HG02938 (cell line): Measurements from ENCODE around the gene TBCEL.
"Not testable (repeated sequence)": the region's sequence is repeated elsewhere in the genome, so short reads cannot be mapped to it uniquely, and the experiment has no call there.

Experiments used
- ATAC-seq: cut with Tn5 transposase; IDR thresholded peaks from one replicate; pipeline ENCODE4 v1.9.1; 2021; ENCODE audit warnings: mild to moderate bottlenecking, moderate library complexity; ENCODE audit not compliant: unreplicated experiment

The TBCEL gene

GRCh38 chr11:121023848-121024751, at the start of gene TBCEL:
Gene TBCEL, plus strand, starts transcription at chr11:121024102. Its CDS starts 21,589 bp downstream, at chr11:121045691.
- ATAC-seq: peak; percentile 88

DNA sequence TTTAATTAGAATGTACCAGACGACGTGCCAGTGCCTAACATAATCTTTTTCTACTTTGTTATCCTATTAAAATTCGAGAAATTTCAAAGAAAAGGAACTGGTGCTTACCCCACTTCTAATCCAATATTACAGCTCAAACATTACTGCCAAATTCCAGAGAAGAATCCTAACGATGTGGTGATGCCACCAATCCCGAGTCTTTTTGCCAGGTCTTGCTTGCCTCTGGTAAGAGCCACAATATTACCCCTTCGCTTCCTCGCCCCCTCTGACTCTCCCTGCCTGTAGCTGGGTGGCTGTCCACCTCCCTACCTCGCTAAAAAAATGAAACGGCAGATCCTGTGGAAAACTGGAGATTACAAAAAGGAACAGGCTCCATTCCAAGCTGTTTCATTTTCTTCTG, 49.4 kb upstream of the TBCEL start:
- no peak for ATAC-seq

DNA sequence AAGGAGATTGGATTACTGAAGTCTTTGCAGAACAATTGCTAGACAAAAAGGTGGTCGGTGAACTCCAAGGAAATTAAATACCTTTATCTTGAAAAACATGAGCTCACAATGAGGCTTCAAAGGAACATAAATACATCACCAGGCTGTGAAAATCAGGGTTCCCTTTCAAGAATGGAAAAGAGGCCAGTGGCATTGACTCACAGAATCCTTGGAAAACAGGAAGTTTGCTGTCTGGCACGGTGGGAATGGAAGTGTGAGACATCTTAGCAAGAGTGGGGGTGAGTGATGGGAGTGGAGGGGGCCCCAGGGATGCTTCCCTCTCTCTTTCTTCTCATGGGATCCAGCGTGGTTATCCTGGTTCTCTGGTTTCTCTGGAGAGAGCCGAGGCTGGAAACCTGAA, 48.9 kb upstream of the TBCEL start:
- no peak for ATAC-seq

DNA sequence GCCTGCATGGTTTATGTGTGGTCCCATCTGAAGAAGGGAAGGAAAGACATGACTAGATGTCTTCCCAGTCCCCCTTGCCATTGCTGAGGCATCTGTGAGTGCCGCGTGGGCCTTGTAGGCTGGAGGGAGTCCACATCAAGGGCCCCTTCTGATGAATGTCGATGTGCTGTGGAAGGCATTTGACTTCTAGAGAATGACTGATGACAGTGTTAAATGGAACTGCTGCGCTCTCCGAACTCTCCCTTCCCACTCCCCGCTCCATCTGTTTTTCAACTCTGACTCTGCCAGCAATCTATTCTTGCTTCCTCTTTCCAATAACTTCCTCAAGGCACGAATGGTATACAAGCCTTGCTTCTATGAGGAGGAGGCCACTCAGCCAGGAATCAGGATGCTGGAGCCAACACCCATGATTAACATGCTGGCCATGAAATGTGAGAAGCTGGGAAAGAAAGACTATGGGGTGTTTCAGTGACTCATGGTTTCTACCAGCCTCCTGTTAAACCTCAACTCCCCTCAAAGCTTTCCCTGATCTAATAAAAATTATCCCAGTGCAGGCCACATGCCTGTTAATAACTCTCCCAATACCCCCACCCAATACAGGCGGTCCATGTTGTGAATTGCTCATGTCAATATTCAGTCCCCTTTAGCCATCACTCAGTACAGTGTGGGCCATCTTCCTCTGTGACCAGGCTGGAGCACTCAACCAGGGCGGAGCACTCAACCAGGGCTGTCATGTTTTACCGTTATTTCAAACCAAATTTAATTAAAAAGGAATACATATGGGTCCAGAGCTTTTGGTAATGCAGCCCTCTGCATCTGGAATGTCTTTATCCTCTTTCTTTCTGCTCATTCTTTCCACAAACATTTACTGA, 46.4 kb upstream of the TBCEL start:
- ATAC-seq: no peak

DNA sequence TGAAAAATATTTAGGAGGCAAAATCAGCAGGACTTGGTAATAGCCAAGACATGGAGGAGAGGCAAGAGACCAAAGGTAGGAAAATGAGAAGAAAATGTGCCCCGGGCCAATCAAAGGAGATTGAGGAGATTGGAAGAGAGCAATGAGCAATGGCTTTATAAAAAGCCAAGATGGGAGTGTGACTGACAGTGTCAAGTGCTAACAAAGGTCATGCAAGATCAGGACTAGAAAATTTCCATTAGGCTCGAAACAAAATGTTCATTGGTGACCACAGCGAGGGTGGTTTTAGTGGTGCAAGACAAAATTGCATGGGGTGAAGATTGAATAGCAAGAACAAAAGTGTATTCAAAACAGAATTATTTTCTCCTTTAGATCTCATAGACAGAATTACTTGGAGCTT, 45.2 kb upstream of the TBCEL start:
- ATAC-seq: no peak

- no peak for ATAC-seq
These were observed 38.0 kb upstream of the TBCEL start for GRCh38 chr11:120985718-120986569.

GRCh38 chr11:120988603-120989002, 35.3 kb upstream of the TBCEL start:
- ATAC-seq: no peak

DNA sequence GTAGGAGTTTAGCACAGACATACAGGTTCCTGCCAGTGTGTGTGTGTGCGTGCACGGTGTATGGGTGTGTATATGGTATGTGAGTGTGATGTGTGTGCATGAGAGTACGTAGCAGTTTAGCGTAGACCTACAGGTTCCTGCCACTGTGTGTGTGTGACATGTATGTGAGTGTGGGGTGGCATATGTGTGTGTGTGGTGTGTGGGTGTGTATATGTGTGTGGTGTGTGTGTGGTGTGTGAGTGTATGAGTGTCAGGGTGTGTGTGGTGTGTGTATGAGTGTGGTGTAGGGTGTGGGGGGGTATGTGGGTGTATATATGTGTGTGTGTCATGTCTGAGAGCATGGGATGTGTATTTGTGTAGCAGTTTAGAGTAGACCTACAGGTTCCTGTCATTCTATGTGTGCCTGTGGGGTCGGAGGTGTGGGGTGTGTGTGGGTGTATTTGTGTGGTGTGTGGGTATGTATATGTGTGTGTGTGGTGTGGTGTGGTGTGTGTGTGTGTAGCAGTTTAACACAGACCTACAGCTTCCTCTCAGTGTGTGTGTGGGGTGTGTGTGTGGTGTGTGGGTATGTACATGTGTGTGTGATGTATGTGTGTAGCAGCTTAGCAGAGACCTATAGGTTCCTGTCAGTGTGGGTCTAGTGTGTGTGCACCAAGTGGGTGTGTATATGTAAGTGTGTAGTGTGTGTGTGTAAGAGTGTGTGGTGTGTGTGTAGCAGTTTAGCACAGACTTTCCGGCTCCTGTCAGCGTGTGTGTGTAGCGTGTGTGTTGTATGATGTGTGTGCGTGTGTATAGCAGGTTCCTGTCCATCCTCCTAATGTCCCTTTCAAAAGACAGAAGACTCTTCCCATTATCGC, 31.8 kb upstream of the TBCEL start:
- ATAC-seq: no peak

- ATAC-seq: no peak
These were observed 29.6 kb upstream of the TBCEL start for GRCh38 chr11:120994091-120994859.

- no peak for ATAC-seq
These were observed 28.7 kb upstream of the TBCEL start for GRCh38 chr11:120995184-120995583.

DNA sequence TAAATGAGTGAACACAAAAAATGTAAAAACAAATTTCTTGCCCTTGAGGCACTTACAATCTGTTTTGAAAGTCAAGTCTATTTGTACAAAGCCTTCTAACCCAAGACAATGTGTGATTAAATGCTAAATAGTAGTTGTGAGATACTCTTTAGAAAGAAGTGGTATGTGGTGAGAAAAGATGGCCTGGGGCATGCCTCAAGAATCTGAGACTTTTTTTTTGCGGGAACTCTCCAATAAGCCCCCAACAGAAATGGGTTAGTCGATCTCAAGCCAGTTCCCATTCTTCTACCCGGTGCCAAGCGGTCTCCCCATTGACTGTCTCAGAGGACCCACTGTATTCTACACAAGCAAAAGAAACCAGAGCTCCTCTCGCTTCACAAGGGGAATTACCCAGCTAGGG, 26.9 kb upstream of the TBCEL start:
- ATAC-seq: no peak

- ATAC-seq: no peak
These were observed 25.3 kb upstream of the TBCEL start for GRCh38 chr11:120998581-120998980.

GRCh38 chr11:121004206-121004840, 19.6 kb upstream of the TBCEL start:
- no peak for ATAC-seq

- no peak for ATAC-seq
These were observed 17.0 kb upstream of the TBCEL start for GRCh38 chr11:121006922-121007321.

DNA sequence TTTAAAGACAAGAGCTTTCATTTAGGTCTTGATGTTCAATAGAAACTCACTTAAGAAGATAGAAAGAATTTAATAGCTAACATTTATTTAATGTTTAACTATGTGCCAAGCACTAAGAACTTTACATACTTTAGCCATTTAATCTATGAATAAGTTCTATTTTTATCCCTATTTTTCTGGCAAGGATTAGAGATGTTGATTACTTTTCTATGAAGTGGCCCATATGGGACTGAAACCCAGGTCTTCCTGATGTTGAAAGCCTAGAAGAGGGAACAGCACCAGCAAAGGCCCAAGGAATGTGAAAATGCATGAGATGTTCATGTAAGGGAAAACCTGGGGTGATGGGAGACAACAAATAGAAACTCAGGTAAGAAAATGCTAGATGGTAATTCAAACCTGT, 15.4 kb upstream of the TBCEL start:
- ATAC-seq: no peak

- ATAC-seq: no peak
These were observed 11.8 kb upstream of the TBCEL start for GRCh38 chr11:121012091-121012490.

DNA sequence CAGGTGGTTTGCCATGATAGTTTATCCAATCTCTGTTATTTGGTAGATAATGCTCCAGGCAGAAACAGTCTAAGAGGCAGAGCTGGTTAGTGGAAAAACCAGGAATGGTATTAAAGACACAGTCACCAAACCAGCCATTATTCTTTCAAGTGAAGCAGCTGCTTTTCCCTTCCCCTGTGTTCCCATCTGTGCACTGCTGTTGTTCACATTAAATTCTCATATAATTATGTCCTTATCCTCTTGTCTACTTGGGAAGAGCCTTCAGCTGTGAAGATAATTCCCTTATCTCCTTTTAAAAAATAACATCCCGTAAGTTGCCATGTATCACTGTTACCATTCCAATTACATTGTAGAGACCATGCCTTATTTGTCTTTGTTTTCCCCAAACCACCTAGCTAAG, 5.2 kb upstream of the TBCEL start:
- no peak for ATAC-seq

GRCh38 chr11:121021718-121022117, 2.2 kb upstream of the TBCEL start:
- not testable (repeated sequence) for ATAC-seq

GRCh38 chr11:121024989-121025388, 1.1 kb downstream of the TBCEL start:
- ATAC-seq: no peak
